Left colon (tissue), 2 donors: ENCODE results near the gene E2F4. TPM values are rescaled to one million over a fixed set of nuclear protein-coding genes. Genes with fewer than 3 reads are reported as not detected.

ENCODE experiments used
- ATAC-seq: fragments of 200-7000 bp; cut with Tn5 transposase; one replicate; pipeline ENCODE4 v1.9.1; 2020; ENCODE audit warnings: mild to moderate bottlenecking, moderate library complexity
- DNase-seq, 2 donors: peaks; one replicate each; pipeline ENCODE4 v3.0.0-alpha.2; 2020
- intact Hi-C, 2 donors: fragments of 100-400 bp; cut with DNase I in 1 of 2; cut with micrococcal nuclease in 1 of 2; formaldehyde crosslinking; loops; one replicate each; pipeline versions ENCODE4 v1.11.2 to v1.14.0; 2022; cut with DNase I, micrococcal nuclease
- total RNA-seq, 2 donors: library from RNA; stranded (reverse); fragmentation: NEBNext Ultra II Directional; extraction: Animal tissue kit (Norgen Biotek cat#: 25700); gene quantifications; one replicate each; pipeline ENCODE4 v1.2.1, GENCODE V29; 2021
- donor health status: DM: no; HTN: no; CAD: no.
- donor health status: DM: yes; HTN: yes; CAD: no.

Gene E2F4
- total RNA-seq, 2 donors from 2014 or later = 59.1 to 81.4 TPM

DNA sequence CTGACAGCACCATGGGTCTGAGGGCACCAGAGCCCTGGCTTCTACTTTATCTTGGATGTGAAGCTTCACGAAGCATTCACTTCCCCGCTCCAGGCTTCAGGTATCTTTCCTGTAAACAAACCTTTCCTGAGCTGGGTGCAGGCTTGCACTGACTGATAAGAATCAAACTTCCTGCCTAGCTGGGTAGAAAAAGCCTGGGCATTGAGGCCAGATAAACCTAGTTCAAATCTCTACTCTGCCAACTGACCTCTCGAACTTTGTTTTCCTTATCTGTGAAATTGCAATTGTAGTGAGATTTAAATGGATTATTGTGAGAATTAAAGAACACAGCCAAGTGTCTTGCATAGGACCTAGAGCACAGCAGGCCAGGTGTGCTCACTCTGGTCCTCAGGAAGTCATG, 32.0 kb downstream of the E2F4 start:
- DNase-seq (no peak), ATAC-seq (no peak)
- intact Hi-C loops = no loop called here

GRCh38 chr16:67226295-67226803, 34.4 kb downstream of the E2F4 start:
- DNase-seq (no peak), ATAC-seq (no peak)
- intact Hi-C loops = no loop called here

GRCh38 chr16:67226804-67227566, 35.0 kb downstream of the E2F4 start, which contains the start of gene TMEM208:
TMEM208 (plus strand) TSS chr16:67227130; CDS start chr16:67227219, 89 bp downstream.
- intact Hi-C loops = no loop called here
- DNase-seq = peak; percentile 97 to 98
- peak; percentile 93 for ATAC-seq

GRCh38 chr16:67227567-67227921, 35.6 kb downstream of the E2F4 start:
- ATAC-seq = no peak
- no peak for DNase-seq
- intact Hi-C loops = no loop called here

DNA sequence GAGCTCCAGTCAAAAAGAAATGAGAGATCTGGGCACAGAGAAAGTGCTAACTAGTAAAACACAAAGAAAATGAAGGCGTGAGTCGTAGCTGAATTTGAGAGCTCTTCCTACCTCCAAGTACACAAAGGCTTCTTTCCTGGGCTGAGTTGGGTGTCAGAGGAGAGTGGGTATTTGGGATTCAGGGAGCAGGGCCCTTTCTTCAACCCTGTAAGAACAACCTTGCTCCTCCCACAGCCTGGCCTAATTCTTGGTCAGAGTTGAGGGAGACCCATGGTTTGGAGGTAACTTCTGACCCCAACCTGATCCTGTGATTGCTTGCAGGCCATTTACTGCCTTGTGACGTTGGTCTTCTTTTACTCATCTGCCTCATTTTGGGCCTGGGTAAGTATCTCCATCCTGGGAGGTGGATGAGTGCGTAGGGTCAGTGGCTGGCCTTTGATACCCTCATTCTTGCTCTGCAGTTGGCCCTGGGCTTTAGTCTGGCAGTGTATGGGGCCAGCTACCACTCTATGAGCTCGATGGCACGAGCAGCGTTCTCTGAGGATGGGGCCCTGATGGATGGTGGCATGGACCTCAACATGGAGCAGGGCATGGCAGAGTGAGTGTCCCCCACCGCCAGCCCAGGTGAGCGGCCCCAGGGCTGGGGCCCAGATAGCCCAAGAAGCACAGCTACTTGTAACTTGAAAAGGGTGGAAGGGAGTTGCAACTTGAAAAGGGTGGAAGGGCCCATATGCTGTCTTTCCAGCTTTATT, 36.3 kb downstream of the E2F4 start:
- DNase-seq (no peak), ATAC-seq (no peak)
- intact Hi-C loops = no loop called here

DNA sequence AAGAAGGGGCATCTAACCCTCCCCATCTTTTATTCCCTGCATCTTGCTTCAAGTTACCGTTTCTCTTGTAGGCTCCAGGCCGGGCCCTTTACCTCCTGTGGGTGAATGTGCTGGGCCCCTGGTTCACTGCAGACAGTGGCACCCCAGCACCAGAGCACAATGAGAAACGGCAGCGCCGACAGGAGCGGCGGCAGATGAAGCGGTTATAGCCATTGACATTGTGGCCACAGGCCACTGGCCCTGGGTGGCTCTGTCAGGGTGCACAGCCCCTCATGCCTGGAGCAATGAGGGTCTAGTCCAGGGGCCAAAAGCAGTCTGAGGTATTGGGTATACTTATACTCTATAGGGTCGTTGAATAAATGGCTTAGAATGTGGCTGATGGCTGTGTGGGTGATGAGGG, 37.0 kb downstream of the E2F4 start:
- intact Hi-C loops = no loop called here
- ATAC-seq (no peak), DNase-seq (no peak)

DNA sequence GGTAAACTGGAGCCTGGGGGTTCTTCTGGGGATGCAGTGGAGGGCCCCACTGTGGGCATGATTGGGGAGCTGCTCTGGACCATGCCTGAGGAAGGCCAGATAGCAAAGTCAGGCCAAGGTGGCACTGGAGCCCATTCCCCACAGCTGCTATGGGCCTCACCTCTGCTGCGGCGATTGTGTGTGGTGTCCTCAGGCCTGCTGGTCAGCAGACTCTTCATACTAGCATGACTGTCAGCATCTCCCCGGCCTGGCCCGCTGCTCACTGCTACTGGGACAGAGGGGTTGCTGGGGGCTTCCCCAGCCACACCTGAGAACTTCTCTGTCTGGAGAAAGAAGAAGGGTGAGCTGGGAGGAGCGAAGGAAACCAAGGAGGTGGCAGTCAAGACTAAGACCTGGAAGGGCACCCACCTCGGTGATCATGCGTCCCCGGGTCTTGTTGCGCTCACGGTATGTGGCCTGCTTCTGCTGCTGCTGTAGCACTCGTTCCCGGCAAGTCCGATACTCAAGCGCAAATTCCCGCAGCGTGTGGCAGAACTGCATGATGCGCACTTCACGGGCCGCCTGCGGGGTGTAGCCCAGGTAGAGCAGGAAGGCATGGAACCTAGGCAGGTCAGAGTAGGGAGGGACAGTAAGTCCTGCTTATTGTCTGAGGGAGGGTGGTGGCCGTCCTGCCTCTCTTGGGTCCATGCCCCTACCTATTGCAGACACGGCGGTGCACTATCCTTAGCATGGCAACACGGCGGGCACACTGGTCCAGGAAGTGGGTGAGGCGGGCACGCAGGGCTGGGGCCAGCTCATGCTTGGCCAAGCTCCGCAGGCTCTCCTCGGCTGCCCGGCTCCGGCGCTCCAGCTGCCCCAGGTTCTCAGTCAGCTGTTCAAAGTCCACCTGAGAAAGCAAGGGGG, 38.2 kb downstream of the E2F4 start:
- intact Hi-C loops = no loop called here

DNA sequence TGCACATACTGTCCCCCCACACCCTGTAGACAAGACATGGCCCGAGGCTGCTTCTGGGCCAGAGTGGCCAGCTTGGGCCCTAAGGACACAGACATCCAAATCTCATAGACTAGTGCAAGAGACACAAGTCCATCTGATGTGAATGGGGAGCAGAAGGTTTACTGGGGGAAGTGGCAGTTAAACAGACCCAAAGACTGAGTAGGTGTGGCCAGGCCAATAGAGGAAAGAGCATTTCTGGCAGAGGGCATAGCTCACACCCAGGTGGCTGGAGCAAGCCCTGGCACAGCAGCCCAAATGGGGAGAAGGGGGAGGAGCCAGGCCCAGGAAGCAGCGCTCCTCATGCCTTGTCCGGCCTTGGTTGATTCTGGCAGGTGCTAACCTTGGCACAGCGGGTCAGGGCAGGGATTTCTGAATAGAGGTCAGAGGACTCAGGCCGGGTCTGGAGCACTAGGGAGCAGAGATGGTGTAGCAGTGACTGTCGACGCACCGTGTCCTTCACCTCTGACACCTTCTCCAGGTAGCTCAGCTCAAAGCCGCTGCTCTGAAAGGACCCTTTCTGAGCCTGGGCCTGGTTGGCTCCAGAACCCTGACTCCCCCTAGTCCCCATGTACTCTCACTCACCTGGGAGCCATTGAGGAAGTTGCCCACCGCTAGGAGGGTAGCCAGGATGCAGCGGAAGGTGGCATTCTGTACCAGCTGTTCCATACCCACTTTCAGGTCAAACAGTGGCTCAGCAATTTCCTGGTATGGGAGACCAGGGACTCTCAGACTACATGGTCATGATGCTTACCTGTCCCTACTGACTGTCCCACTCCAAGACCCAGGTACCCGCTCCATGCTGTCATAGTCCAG, 39.1 kb downstream of the E2F4 start:
- intact Hi-C loops = no loop called here
- DNase-seq = no peak
- no peak for ATAC-seq

More for the DNA sequence above, 38.2 kb downstream of the E2F4 start:
- no peak for ATAC-seq
- no peak for DNase-seq

- no peak for DNase-seq
- ATAC-seq = no peak
- intact Hi-C loops = no loop called here
Measured at GRCh38 chr16:67233596-67233995, 41.6 kb downstream of the E2F4 start.

- intact Hi-C loops = no loop called here
- DNase-seq = no peak
- no peak for ATAC-seq
Measured at GRCh38 chr16:67234180-67234597, 42.2 kb downstream of the E2F4 start.

DNA sequence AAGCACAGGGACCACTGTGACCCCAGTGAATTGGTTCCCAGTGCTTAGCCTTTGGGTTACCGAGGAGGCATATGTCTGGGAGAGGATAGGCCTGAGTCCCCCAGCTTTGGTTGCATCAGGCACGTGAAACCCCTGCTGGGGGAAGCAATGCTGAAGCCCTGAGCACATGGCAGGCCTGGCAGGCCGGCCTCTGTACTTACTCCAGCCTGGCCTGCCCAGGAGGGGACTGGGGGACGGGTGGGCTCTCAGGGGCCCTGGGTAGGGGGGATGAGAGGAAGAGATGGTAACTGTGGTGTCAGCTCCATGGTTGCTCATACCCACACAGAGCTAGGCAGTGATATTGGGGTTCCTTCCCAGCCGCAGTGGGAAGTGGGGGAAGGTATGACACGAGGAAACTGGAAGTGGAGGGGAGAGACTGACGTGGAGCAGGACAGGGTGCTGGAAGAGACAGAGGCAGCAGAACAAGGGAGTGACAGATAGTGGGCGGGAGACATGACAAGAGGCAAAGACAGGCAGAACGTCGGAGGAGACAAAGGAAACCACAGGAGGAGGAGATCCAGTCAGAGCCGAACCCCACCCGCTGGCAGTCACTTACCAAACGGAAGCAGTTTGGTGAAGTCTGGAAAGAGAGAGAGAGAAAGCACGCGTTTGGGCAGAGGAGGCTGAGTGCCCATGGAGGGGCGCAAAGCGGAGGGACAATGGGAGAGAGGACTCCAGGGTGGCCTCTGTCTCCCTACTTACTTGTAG, 44.0 kb downstream of the E2F4 start:
- intact Hi-C loops = no loop called here
- DNase-seq (no peak), ATAC-seq (no peak)

GRCh38 chr16:67236563-67237395, 44.8 kb downstream of the E2F4 start:
- ATAC-seq (peak; percentile 24), DNase-seq (peak; percentile 51 to 55)
- intact Hi-C loops = no loop called here

- intact Hi-C loops = no loop called here
- peak in 1 of 2 donors; percentile 23 for DNase-seq
- ATAC-seq = no peak
Measured at GRCh38 chr16:67237396-67238277, 45.7 kb downstream of the E2F4 start.

GRCh38 chr16:67238278-67238575, 46.3 kb downstream of the E2F4 start:
- DNase-seq = no peak
- no peak for ATAC-seq
- intact Hi-C loops = no loop called here

DNA sequence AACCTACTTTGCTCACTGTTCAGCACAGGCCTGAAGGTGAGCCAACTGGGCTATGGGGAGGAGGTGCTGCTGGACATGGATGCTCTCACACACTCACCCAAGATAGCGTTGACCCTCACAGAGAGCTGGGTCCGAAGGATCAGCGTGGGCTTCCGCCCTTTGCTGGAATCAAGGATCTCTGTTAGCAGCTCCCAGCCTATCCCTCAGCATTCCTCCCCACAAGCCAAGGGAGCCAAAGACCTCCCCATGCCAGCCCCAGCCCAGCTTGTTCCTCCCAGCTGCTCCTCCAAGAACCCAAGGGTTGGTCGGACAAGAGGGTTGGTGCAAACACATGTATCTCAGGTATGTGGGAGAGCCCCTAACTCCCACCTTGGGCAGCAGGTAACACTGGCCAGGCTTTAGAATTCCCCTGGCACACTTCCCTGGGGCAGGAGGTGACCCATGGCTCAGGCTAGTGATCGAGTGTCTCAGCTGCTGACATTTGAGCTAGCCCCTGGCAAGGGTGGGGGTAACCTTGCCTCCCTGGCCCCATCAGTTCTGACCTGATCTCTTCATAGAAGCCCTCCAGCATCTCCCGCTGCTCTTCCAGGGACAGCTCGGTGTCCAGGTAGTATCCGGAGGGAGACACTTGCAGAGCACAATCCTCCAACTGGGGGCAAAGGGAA, 47.0 kb downstream of the E2F4 start:
- no peak for ATAC-seq
- DNase-seq = peak in 1 of 2 donors; percentile 12
- intact Hi-C loops = no loop called here
